Breast epithelium (tissue), 3 donors: ENCODE data around the gene DDX28.

Experiments
- CTCF ChIP-seq, 3 donors: fragments of 450-650 bp; IDR thresholded peaks; one replicate each; pipeline ENCODE4 v1.5.1; 2016 to 2017; ENCODE audit warnings: antibody characterized with exemption in 3 of 3, mild to moderate bottlenecking in 3 of 3, moderate library complexity in 3 of 3
- POLR2A ChIP-seq: fragments of 450-650 bp; IDR thresholded peaks from one replicate; pipeline ENCODE4 v1.6.1; 2016; ENCODE audit warnings: antibody characterized with exemption, mild to moderate bottlenecking, moderate library complexity
- POLR2AphosphoS5 ChIP-seq, 3 donors: sonication (generic); formaldehyde crosslinking; IDR thresholded peaks; one replicate each; pipeline ENCODE4 v1.6.1; 2017; ENCODE audit warnings: antibody characterized with exemption in 3 of 3

GRCh38 chr16:68022728-68023537 is at the start of gene DDX28, which contains the start of gene DUS2:
- no peak for TF ChIP-seq CTCF (IDR thresholded peaks at IDR 0.05)
- peak; percentile 96 to 99 (median 99) for TF ChIP-seq POLR2AphosphoS5 (IDR thresholded peaks at IDR 0.05)
- TF ChIP-seq POLR2A, result peak; percentile 53
